Activated CD4-positive, CD25-positive, alpha-beta regulatory T cell treated with anti-CD3 and anti-CD28 coated beads, Interleukin-2, amount 50 U/mL, for 16 hours (primary cell): Measurements from ENCODE around the gene WDR64.

ENCODE experiments used
- DNase-seq: peaks from one replicate; pipeline ENCODE4 v3.0.0-alpha.2; 2020; ENCODE audit warnings: low read depth, low spot score

WDR64 gene

DNA sequence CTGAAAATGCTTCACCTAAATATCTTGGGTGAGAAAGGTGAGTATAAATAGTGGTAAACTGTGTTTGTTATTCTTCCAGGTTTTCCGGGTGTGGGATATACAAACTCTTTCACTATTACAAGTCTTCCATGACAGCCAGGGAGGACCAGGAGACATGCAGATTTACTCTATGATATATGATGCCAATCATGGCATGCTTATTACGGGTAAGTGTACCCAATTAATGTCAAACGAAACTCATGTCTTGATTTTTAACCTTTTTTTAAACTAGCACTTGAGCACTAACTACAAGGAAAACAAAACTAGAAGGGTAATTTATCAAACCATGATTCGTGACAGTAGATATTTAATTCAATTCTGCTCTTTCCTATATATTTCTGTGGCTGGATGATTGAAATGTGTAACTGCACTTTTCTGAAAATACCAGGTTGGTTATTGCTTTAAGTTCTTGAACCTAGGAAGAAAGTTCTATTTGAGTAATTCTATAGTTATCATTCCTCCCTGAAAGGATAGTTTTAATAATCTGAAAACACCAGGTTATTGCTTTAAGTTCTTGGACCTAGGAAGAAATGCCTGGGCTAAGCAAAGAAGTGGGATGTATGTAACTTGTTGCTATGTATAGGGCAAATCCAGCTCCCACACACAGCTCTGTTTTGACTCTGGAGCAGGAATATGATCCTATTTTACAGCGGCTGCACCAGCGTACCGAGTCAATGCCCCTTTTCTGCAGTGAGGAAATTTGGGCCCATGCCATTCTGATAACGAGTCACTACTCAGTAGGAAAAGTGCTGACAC is 86.4 kb downstream of the WDR64 start:
- no peak for DNase-seq

- no peak for DNase-seq
Observed at GRCh38 chr1:241742084-241742483, 90.0 kb downstream of the WDR64 start.

GRCh38 chr1:241744591-241744990 is 92.5 kb downstream of the WDR64 start:
- no peak for DNase-seq

DNA sequence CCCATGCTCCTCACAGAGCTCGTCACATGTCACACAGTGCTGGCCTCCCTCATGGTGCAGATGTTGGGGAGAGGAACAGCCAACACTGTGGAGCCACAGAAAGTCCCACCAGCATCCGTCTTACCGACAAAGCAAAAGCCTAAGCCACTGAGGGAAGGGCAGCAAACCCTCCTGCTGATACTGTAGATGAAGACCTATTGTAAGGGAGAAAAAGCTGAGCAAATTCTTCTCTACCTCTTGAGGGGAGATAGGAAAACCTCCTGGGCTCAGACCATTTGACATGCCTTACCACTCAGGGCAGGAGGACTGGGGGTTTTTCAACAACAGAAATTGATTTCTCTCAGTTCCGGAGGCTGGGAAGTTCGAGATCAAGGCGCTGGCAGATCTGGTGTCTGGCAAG is 95.9 kb downstream of the WDR64 start:
- no peak for DNase-seq

- DNase-seq: no peak
Observed at GRCh38 chr1:241749041-241749944, 97.2 kb downstream of the WDR64 start.

- no peak for DNase-seq
Observed at GRCh38 chr1:241749945-241750695, 98.0 kb downstream of the WDR64 start.

GRCh38 chr1:241751524-241751923 is 99.4 kb downstream of the WDR64 start:
- no peak for DNase-seq

DNA sequence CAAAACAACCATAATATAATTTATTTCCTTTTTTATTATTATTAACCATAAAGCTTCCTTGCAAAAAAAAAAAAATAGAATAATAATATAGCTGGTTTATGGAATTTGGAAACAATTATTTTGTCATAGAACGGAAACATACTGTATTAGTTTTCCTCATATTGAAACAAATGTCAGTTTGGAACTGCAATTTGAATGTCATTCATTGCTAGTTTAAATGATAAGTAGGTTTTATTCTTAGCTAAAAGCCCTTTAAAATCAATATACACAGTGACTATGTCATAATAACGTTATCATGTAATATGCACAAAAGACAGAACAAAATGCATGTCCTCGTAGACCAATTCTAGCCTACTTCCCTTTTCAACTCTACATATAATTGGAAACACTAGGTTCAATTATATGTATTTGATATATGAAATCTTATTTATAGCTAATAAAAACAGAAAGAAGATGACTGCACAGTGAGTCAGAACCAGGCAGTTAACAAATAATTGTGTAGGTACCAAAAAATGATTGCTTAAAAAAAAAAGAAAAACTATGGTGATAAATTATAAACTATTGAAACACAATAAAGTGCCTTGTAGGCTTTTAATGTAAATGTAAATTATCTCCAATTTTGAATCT is 110.7 kb downstream of the WDR64 start:
- DNase-seq: no peak

GRCh38 chr1:241765390-241765789 is 113.3 kb downstream of the WDR64 start:
- no peak for DNase-seq

DNA sequence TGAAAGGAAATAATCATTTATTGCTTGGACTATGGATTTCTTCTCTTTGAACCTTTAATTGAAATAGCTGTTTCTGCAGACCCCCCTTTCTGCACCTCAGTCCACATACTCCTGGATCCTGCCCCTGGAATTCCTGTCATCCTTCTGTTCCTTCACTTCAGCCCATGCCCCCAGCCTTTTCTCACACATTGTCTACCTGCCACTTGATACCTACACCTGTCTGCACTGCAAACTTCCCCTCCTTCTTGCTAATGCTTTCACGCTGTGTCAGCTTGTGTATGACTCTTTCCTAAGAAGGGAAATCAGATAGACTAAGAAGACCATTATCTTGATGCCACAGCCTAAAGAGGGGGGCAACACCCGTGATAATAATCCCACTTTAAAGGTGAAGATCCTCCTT is 115.7 kb downstream of the WDR64 start:
- no peak for DNase-seq

- DNase-seq: no peak
Observed at GRCh38 chr1:241770115-241770514, 118.0 kb downstream of the WDR64 start.

DNA sequence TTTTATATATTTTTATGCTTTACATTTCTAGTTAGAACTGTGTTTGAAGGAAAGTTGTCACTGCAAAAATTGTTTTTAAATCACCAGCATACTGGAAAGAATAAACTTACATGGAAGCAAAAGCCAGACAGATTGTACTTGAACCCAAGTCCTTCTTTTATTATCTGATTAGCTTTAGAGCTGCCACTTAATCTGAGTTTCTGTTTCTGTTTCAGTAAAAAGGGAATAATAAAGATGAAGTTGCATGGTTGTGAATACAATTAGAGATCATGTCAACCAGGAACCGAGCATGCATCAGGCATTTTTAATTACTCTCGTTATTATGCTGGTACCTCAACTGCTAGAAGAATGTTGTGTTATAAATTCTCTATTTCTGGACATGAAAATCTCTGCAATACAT is 119.0 kb downstream of the WDR64 start:
- DNase-seq: no peak

- DNase-seq: no peak
Observed at GRCh38 chr1:241772932-241773500, 120.9 kb downstream of the WDR64 start.

DNA sequence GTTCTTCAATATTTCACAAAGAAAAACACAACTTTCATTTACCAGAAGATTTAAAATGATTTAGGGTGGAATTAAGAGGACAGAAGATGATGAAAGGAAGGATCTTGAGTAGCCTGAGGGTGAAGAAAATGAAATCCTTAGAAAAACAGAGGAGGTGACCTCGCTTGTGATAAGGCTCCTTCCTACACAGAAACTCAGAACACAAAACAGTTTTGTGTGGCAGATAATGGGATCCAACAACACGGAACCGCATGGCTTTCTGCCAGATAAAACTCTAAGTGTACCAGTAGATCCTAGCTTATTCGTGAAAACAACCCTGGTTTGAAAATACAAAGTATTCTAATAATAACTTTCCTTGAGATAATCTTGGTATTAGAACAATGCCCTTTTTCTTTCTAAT is 121.9 kb downstream of the WDR64 start:
- no peak for DNase-seq

DNA sequence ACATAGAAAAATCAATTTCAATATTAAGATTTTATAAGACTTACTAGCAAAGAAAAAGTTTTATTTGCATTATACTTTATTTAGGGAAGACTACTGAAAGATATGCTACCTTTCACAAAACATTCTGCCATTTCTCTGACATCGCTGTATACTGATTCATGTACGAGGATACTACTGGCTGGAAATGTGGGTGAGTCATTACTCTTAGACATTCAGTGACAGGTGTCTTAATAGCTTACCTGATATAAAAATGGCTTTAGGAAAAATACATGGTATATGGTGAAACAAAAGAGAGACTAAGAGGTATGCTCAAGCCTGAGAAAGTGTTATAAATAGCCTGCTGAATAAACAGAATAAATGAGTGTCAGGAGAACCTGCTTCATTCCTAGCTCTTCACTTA is 122.9 kb downstream of the WDR64 start:
- no peak for DNase-seq

GRCh38 chr1:241776911-241777310 is 124.8 kb downstream of the WDR64 start:
- no peak for DNase-seq

- DNase-seq: no peak
Observed at GRCh38 chr1:241778117-241778516, 126.0 kb downstream of the WDR64 start.

DNA sequence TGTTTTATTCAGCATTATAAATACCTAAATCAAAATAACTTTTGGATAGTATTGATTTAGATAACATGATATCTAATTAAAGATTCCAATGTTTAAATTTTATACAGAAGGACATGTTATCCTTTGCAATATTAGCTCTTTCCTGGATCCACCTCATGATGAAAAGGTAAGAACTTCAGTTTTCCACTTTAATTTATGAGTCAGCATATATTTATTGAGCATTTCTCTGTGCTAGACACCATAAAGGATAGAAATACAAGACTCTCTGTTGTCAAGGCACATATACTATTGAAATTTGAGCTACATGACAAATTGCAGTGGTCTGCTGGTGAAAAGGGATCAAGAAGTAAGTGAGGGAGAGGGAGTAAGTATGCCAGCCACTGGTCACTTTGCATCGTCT is 127.8 kb downstream of the WDR64 start:
- DNase-seq: no peak

DNA sequence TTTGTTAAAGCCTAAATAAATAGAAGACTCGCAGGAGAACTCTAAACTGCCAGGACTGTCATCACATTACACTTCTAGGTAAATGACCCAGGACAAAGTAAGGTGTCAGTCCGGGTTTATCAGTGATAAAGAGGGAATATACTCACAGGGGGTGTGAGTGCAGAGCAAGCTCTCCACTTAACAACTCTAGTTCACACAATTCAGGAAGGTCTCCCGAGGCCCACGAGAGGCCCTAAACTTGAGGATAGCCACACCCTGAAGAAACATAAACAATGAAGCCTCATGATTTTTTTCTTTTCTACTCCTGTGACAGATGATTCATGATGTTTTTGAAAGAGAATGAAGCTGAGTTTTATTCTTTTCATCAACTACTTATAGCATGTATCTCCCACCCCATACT is 130.3 kb downstream of the WDR64 start:
- no peak for DNase-seq

GRCh38 chr1:241787691-241788090 is 135.6 kb downstream of the WDR64 start:
- no peak for DNase-seq

DNA sequence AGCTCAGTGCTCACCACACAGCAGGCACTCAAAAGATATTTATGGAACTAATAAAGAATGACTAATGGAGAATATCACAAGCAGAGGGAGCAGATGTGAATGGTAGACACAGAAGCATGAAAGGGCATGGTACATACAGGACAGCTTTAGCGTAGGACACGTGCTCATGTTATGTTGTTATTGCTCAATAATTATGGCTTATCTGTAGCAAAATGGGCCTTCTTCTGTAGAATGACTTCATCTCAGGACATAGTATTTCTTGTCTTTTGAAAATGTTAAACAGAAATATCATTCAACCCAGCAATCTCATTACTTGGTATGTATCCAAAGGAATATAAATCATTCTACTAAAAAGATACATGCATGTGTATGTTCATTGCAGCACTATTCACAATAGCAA is 137.0 kb downstream of the WDR64 start:
- DNase-seq: no peak
